SK-N-SH treated with all-trans-retinoic acid at 6 μM for 48 hours (cell line): ENCODE data around the gene FGF6.

Source experiments
- ATAC-seq: fragments of 200-7000 bp; cut with Tn5 transposase; 3 replicates; pipeline ENCODE4 v1.9.1; 2020; ENCODE audit warnings: mild to moderate bottlenecking, moderate library complexity
- ARNTL ChIP-seq: fragments of 450-650 bp; formaldehyde crosslinking; IDR thresholded peaks from 2 replicates; pipeline ENCODE4 v1.5.0; 2020; ENCODE audit warnings: low read depth, mild to moderate bottlenecking, moderate library complexity, borderline replicate concordance
- BACH2 ChIP-seq: fragments of 250-450 bp; sonication (Bioruptor Pico); IDR thresholded peaks from 2 replicates; pipeline ENCODE4 v1.9.0; 2021; ENCODE audit warnings: mild to moderate bottlenecking, borderline replicate concordance
- CSDC2 ChIP-seq: fragments of 250-450 bp; sonication (Bioruptor Pico); IDR thresholded peaks from 2 replicates; pipeline ENCODE4 v1.5.0; 2020; ENCODE audit warnings: mild to moderate bottlenecking, moderate library complexity
- ESRRG ChIP-seq: fragments of 250-450 bp; sonication (Bioruptor Pico); IDR thresholded peaks from 2 replicates; pipeline ENCODE4 v1.6.1; 2021; ENCODE audit warnings: mild to moderate bottlenecking
- GLIS3 ChIP-seq: fragments of 250-450 bp; sonication (Bioruptor Pico); IDR thresholded peaks from 2 replicates; pipeline ENCODE4 v1.5.0; 2020; ENCODE audit warnings: mild to moderate bottlenecking, moderate library complexity
- ISL1 ChIP-seq: fragments of 250-450 bp; sonication (Bioruptor Pico); IDR thresholded peaks from 2 replicates; pipeline ENCODE4 v2.1.2; 2022; ENCODE audit warnings: mild to moderate bottlenecking, moderate library complexity
- RARB ChIP-seq: fragments of 250-450 bp; sonication (Bioruptor Pico); IDR thresholded peaks from 2 replicates; pipeline ENCODE4 v1.8.0; 2021; ENCODE audit warnings: mild to moderate bottlenecking, moderate library complexity
- SNAI2 ChIP-seq: fragments of 250-450 bp; sonication (Bioruptor Pico); IDR thresholded peaks from 2 replicates; pipeline ENCODE4 v1.5.0; 2020; ENCODE audit warnings: mild to moderate bottlenecking, moderate library complexity
- TCF4 ChIP-seq: fragments of 250-450 bp; sonication (Bioruptor Pico); IDR thresholded peaks from 2 replicates; pipeline ENCODE4 v1.8.0; 2021; ENCODE audit warnings: mild to moderate bottlenecking, moderate library complexity, borderline replicate concordance
- TOX ChIP-seq: fragments of 250-450 bp; sonication (Bioruptor Pico); IDR thresholded peaks from 2 replicates; pipeline ENCODE4 v1.8.0; 2021; ENCODE audit warnings: mild to moderate bottlenecking, moderate library complexity, borderline replicate concordance
- ZFP3 ChIP-seq: fragments of 250-450 bp; sonication (Bioruptor Pico); IDR thresholded peaks from 2 replicates; pipeline ENCODE4 v1.5.0; 2020; ENCODE audit warnings: mild to moderate bottlenecking, moderate library complexity
- ZFP30 ChIP-seq: fragments of 450-650 bp; formaldehyde crosslinking; IDR thresholded peaks from 2 replicates; pipeline ENCODE4 v1.5.0; 2022; ENCODE audit warnings: mild to moderate bottlenecking, moderate library complexity
- ZNF70 ChIP-seq: fragments of 450-650 bp; formaldehyde crosslinking; IDR thresholded peaks from 2 replicates; pipeline ENCODE4 v1.5.0; 2020; ENCODE audit warnings: mild to moderate bottlenecking, moderate library complexity
- TF ChIP-seq, protein P1 (sequence below): fragments of 250-450 bp; sonication (Bioruptor Pico); IDR thresholded peaks from 2 replicates; pipeline ENCODE4 v1.5.1; 2020; ENCODE audit warnings: low read depth, mild to moderate bottlenecking, moderate library complexity
- TF ChIP-seq, protein P2 (sequence below): fragments of 250-450 bp; sonication (Bioruptor Pico); IDR thresholded peaks from 2 replicates; pipeline ENCODE4 v1.5.1; 2021; ENCODE audit warnings: mild to moderate bottlenecking, moderate library complexity
- TF ChIP-seq, protein P3 (sequence below): fragments of 250-450 bp; sonication (Bioruptor Pico); IDR thresholded peaks from 2 replicates; pipeline ENCODE4 v1.5.0; 2020; ENCODE audit warnings: mild to moderate bottlenecking, moderate library complexity
- TF ChIP-seq, protein P4 (sequence below): fragments of 250-450 bp; sonication (Bioruptor Pico); IDR thresholded peaks from 2 replicates; pipeline ENCODE4 v1.8.0; 2021; ENCODE audit warnings: low read depth, mild to moderate bottlenecking, moderate library complexity, borderline replicate concordance
- TF ChIP-seq, protein P5 (sequence below): fragments of 250-450 bp; sonication (Bioruptor Pico); IDR thresholded peaks from 2 replicates; pipeline ENCODE4 v1.8.0; 2020; ENCODE audit warnings: mild to moderate bottlenecking, moderate library complexity, borderline replicate concordance

The FGF6 gene

DNA sequence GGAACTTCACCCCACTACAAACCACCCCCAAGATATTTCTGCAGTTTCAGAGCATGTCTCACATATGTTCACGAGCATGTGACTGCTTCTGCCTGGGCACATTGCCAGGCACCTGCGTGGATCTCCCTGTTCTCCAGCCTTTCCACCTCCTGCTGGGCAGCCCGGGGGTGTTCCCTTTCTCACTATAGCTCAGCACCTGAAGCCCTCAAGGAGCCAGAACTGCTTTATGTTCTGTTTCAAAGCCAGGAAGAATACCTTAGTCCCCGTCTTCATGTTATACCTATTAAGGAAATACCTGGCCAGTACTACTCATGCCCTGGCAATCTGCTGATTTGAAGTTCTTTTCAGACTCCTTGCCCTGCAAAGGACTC is 4.2 kb upstream of the FGF6 start:
- TF ChIP-seq RARB (CRISPR knock-in tag) (no peak), BACH2 (CRISPR knock-in tag) (no peak), ARNTL (CRISPR knock-in tag) (no peak), ZFP3 (CRISPR knock-in tag) (no peak), ESRRG (no peak), ZNF70 (no peak), ISL1 (CRISPR knock-in tag) (no peak)
- TF ChIP-seq, protein P1, sequence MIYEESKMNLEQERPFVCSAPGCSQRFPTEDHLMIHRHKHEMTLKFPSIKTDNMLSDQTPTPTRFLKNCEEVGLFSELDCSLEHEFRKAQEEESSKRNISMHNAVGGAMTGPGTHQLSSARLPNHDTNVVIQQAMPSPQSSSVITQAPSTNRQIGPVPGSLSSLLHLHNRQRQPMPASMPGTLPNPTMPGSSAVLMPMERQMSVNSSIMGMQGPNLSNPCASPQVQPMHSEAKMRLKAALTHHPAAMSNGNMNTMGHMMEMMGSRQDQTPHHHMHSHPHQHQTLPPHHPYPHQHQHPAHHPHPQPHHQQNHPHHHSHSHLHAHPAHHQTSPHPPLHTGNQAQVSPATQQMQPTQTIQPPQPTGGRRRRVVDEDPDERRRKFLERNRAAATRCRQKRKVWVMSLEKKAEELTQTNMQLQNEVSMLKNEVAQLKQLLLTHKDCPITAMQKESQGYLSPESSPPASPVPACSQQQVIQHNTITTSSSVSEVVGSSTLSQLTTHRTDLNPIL, result no peak
- no peak for ATAC-seq

DNA sequence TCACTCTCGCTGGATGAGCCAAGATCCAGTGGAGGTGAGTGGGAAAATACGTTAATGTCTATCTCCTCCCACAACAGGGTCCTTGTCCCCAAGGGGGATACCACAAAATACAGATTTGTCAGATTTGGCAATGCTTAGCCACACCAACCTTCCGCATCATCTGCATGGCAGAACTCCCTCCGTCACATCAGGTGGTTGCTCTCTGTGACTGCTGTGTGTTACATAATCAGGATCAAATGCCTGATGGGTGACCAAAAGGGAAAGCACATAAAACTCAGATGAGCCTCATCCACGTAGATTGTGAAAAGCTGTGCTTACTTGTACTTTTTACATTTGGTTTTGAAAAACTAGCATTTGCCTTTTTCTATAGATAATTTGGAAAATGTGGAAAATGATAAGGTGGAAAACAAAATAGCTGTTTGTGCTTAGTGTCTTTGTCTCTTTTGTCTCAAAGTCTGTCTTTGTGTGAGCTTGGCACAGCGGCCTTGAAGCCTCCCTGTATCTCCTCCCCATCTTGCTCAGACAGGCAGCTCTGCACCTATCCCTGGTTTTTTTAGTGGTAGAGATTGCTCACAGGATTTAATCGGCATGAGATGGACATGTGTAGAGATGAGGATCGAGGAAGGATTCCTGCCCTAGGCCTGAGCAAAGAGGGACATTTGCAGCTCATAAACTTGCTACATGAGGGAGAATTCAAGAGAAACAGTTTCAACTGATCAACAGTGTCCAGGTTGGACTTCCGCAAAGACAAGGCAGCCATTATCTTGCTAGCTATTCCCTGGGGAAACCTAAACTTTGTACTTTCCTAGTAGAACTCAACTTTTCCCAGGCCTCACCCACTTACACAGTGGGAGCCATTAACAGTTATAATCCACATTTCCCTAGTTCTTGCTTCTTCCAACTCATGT is 3.6 kb upstream of the FGF6 start:
- TF ChIP-seq, protein P2, sequence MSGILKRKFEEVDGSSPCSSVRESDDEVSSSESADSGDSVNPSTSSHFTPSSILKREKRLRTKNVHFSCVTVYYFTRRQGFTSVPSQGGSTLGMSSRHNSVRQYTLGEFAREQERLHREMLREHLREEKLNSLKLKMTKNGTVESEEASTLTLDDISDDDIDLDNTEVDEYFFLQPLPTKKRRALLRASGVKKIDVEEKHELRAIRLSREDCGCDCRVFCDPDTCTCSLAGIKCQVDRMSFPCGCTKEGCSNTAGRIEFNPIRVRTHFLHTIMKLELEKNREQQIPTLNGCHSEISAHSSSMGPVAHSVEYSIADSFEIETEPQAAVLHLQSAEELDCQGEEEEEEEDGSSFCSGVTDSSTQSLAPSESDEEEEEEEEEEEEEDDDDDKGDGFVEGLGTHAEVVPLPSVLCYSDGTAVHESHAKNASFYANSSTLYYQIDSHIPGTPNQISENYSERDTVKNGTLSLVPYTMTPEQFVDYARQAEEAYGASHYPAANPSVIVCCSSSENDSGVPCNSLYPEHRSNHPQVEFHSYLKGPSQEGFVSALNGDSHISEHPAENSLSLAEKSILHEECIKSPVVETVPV, result no peak
- TF ChIP-seq ZFP3 (CRISPR knock-in tag) (no peak), GLIS3 (CRISPR knock-in tag) (no peak), TOX (CRISPR knock-in tag) (no peak), TCF4 (no peak), ZFP30 (CRISPR knock-in tag) (no peak), RARB (CRISPR knock-in tag) (no peak), SNAI2 (CRISPR knock-in tag) (no peak), ESRRG (no peak)
- TF ChIP-seq, protein P3, sequence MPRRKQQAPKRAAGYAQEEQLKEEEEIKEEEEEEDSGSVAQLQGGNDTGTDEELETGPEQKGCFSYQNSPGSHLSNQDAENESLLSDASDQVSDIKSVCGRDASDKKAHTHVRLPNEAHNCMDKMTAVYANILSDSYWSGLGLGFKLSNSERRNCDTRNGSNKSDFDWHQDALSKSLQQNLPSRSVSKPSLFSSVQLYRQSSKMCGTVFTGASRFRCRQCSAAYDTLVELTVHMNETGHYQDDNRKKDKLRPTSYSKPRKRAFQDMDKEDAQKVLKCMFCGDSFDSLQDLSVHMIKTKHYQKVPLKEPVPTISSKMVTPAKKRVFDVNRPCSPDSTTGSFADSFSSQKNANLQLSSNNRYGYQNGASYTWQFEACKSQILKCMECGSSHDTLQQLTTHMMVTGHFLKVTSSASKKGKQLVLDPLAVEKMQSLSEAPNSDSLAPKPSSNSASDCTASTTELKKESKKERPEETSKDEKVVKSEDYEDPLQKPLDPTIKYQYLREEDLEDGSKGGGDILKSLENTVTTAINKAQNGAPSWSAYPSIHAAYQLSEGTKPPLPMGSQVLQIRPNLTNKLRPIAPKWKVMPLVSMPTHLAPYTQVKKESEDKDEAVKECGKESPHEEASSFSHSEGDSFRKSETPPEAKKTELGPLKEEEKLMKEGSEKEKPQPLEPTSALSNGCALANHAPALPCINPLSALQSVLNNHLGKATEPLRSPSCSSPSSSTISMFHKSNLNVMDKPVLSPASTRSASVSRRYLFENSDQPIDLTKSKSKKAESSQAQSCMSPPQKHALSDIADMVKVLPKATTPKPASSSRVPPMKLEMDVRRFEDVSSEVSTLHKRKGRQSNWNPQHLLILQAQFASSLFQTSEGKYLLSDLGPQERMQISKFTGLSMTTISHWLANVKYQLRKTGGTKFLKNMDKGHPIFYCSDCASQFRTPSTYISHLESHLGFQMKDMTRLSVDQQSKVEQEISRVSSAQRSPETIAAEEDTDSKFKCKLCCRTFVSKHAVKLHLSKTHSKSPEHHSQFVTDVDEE (CRISPR knock-in tag), result no peak
- TF ChIP-seq, protein P4, sequence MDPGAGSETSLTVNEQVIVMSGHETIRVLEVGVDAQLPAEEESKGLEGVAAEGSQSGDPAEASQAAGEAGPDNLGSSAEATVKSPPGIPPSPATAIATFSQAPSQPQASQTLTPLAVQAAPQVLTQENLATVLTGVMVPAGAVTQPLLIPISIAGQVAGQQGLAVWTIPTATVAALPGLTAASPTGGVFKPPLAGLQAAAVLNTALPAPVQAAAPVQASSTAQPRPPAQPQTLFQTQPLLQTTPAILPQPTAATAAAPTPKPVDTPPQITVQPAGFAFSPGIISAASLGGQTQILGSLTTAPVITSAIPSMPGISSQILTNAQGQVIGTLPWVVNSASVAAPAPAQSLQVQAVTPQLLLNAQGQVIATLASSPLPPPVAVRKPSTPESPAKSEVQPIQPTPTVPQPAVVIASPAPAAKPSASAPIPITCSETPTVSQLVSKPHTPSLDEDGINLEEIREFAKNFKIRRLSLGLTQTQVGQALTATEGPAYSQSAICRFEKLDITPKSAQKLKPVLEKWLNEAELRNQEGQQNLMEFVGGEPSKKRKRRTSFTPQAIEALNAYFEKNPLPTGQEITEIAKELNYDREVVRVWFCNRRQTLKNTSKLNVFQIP (CRISPR knock-in tag), result no peak
- TF ChIP-seq, protein P5, sequence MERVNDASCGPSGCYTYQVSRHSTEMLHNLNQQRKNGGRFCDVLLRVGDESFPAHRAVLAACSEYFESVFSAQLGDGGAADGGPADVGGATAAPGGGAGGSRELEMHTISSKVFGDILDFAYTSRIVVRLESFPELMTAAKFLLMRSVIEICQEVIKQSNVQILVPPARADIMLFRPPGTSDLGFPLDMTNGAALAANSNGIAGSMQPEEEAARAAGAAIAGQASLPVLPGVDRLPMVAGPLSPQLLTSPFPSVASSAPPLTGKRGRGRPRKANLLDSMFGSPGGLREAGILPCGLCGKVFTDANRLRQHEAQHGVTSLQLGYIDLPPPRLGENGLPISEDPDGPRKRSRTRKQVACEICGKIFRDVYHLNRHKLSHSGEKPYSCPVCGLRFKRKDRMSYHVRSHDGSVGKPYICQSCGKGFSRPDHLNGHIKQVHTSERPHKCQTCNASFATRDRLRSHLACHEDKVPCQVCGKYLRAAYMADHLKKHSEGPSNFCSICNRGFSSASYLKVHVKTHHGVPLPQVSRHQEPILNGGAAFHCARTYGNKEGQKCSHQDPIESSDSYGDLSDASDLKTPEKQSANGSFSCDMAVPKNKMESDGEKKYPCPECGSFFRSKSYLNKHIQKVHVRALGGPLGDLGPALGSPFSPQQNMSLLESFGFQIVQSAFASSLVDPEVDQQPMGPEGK (CRISPR knock-in tag), result no peak
- no peak for ATAC-seq

DNA sequence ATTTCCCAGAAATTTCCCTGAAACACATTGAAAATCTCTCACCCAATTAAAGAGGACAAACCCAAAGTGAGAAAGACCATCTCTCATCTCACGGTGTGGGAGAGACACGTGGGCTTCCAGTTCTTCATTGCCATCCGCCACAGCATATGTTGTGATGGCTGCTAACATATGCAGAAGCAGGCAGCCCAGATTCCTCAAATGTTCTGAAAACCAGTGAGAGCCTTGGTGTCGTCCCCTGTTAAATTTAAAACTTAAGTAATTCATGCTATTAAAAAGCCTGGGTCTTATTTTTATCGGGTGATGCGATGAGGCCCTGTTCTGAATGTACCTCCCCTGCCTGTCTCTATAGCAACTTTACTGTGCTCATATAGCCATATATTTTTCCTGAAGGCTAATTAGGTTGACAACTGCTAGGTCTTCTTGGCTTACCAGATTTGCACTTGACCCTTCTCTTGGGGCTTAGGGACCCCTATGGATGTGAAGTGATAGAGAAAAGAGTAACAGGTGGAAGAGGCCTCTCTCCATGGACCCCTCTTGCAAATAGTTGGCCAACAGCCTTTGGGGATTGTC is 2.8 kb upstream of the FGF6 start:
- TF ChIP-seq ISL1 (CRISPR knock-in tag) (no peak), CSDC2 (no peak), RARB (CRISPR knock-in tag) (no peak), ZFP30 (CRISPR knock-in tag) (no peak), TCF4 (no peak), ESRRG (no peak), SNAI2 (CRISPR knock-in tag) (no peak)
- TF ChIP-seq, protein P4 (CRISPR knock-in tag), result no peak
- ATAC-seq, result no peak
